Neutrophil (primary cell): ENCODE results near the gene KMT5C.

ENCODE experiments used
- H3K27ac ChIP-seq: fragments of 200-600 bp; sonication (generic); 2 replicates; pipeline ENCODE4 v1.5.1; 2016; ENCODE audit warnings: mild to moderate bottlenecking, moderate library complexity
- H3K27me3 ChIP-seq: fragments of 200-600 bp; sonication (generic); 2 replicates; pipeline ENCODE4 v1.6.0; 2016; ENCODE audit warnings: mild to moderate bottlenecking
- H3K36me3 ChIP-seq: fragments of 200-600 bp; sonication (generic); 2 replicates; pipeline ENCODE4 v1.5.1; 2017
- H3K4me1 ChIP-seq, 2 experiments: fragments of 200-600 bp in 1 of 2; sonication (generic) in 1 of 2; 1 replicate in 1 of 2; 2 replicates in 1 of 2; pipeline versions ENCODE4 v1.5.1 to v1.6.1; 2013 to 2016; ENCODE audit warnings: low read depth in 1 of 2, low read length in 1 of 2, mild to moderate bottlenecking in 1 of 2, moderate library complexity in 1 of 2; ENCODE audit not compliant: control insufficient read depth in 1 of 2, insufficient read depth in 1 of 2
- H3K4me3 ChIP-seq, 2 experiments: fragments of 200-600 bp in 1 of 2; sonication (generic) in 1 of 2; 1 replicate in 1 of 2; 2 replicates in 1 of 2; pipeline ENCODE4 v1.5.1; 2013 to 2016; ENCODE audit warnings: low read depth in 1 of 2, low read length in 1 of 2, mild to moderate bottlenecking in 1 of 2, moderate library complexity in 1 of 2
- H3K9me3 ChIP-seq: fragments of 200-600 bp; sonication (generic); 2 replicates; pipeline ENCODE4 v1.5.1; 2016
- CTCF ChIP-seq: fragments of 200-600 bp; sonication (generic); IDR thresholded peaks from 2 replicates; pipeline ENCODE4 v1.5.1; 2016; ENCODE audit warnings: antibody characterized with exemption

The KMT5C gene

GRCh38 chr19:55391191-55391670 lies 51.6 kb downstream of the KMT5C start:
- no peak overlapping the region for H3K27ac ChIP-seq
- H3K36me3 ChIP-seq = peaks cover 44% of the 10 kb centered on the region
- no peaks in the 10 kb centered on the region for H3K9me3 ChIP-seq
- TF ChIP-seq CTCF = no peak
- H3K4me3 ChIP-seq = no peak overlapping the region
- H3K4me1 ChIP-seq = peaks cover 22 to 26% of the 10 kb centered on the region in 2 experiments
- H3K27me3 ChIP-seq = no peaks in the 10 kb centered on the region

DNA sequence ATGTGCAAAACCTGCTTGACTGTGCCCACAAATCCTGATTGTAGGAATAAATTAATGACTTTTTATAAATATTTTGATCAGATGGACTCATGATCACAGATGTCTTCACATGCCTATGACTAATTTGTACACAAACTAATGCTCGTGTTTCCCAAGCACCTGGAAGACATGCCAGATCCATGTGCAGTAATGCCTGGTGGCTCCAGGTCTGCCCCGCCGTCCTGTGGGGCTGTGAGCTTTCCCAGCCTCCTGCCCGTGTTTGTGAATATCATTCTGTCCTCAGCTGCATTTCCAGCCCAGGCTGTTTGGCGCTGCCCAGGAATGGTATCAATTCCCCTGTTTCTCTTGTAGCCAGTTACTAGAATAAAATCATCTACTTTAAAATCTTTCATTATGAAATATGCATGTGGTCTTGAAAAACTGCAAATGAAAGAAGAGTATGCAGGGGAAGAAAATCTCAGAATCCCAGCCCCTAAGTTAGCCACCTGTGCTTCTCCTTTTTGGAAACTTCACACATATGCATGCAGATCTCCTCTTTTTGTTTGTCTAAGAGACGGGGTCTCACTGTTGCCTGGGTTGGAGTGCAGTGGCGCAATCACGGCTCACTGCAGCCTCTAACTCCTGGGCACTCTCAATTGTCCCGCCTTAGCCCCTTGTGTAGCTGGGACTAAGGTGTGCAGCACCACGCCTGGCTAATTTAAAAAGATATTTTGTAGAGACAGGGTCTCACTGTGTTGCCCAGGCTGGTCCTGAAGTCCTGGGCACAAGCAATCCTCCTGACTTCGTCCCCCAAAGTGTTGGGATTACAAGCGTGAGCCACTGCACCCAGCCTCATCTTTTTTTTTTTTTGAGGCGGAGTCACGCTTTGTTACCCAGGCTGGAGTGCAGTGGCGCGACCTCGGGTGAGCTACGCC lies 52.3 kb downstream of the KMT5C start:
- H3K27me3 ChIP-seq = no peaks in the 10 kb centered on the region
- H3K9me3 ChIP-seq = no peaks in the 10 kb centered on the region
- H3K27ac ChIP-seq = no peak overlapping the region
- TF ChIP-seq CTCF = no peak
- no peak overlapping the region for H3K4me3 ChIP-seq
- peaks cover 44% of the 10 kb centered on the region for H3K36me3 ChIP-seq
- peaks cover 16 to 19% of the 10 kb centered on the region in 2 experiments for H3K4me1 ChIP-seq

DNA sequence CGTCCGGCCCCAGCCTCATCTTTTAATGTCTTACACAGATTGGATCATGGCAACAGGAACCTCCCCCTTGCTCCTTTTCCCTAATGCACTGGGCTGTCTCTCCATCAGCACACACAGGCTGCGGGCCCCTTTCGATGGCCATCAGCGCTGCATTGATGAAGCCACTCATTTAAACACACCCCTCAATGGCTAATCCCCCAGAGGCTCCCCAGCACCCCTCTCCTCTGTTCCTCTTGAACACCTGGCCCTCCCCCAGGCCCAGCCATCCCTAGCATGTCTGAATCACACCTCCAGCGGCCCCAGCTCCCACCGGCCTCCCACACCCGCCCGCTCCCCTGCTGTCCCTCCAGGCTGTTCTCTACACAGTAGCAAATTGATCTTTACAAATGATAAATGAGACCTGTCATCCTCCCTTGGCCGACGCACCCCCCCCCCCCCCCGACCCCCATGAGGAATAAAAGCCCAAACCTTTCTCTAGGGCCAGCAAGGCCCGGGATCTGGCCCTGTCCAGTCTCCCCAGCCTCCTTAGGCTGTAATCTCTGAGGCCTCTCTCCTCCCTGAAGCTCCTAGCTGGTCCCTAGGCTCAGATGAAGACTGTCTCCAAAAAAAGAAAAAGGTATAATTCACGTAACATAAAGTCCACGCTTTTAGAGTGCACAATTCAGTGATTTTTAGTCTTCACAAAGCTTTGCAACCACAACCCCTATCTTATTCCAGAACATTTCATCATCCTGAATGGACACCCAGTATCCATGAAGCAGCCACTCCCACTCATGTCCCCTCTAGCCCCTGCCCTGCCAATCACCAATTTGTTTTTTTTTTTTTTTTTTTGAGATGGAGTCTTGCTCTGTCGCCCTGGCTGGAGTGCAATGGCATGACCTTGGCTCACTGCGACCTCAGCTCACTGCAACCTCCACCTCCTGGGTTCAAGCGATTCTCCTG lies 53.4 kb downstream of the KMT5C start:
- Histone ChIP-seq H3K36me3 (peaks cover 34% of the 10 kb centered on the region), H3K27me3 (no peaks in the 10 kb centered on the region)
- TF ChIP-seq CTCF = no peak

More for the DNA sequence above, 53.4 kb downstream of the KMT5C start:
- Histone ChIP-seq H3K9me3 (no peaks in the 10 kb centered on the region), H3K4me3 (no peak overlapping the region), H3K27ac (no peak overlapping the region), H3K4me1 (peaks cover 11 to 12% of the 10 kb centered on the region in 2 experiments)
